ENCODE results near the gene CCL11.
"Not testable (repeated sequence)": the region's sequence is repeated elsewhere in the genome, so short reads cannot be mapped to it uniquely, and the experiment has no call there.

Gene CCL11

DNA sequence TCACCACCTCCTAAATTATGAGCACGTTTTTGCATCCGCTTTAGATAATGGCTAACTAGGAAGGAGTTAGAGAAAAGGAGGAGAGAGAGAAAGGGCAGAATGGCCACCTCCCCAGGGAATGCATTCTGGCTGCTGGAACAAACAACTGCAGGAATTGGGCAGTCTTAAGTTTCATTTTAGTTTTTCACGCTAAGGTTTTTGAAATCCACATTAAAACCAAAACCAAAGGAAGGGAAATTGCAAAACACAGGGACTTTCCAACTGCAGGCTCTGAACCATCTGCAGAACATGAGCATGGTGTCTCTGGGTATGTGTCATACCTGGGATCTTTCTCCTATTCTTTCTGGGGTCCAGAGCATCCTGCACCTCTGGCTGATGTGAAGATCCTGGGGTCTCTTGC is 21.6 kb downstream of the CCL11 start:
- no peak for DNase-seq

DNA sequence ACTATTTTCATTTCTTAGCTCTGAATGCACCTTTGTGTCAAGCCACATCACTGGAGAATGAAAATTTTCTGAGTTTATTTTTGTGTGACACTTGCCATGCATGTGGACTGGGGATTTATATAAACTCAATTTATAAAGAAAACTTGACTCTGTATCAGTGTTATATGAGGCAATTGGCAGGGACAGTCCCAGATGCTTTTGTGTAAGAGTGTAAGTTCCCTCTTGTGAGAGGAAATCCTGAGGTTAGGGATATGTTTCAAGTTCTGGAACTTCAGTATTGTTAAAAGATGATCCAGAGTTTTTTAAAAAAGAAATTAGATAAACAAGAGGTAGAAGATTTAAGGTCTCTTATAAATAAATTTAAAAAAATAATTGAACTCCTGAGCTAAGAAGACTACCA is 22.8 kb downstream of the CCL11 start:
- no peak for DNase-seq

More for the DNA sequence above, 21.6 kb downstream of the CCL11 start:
- no peak for TF ChIP-seq POLR2A (IDR thresholded peaks at IDR 0.05; ENCODE audit: low read length)

DNA sequence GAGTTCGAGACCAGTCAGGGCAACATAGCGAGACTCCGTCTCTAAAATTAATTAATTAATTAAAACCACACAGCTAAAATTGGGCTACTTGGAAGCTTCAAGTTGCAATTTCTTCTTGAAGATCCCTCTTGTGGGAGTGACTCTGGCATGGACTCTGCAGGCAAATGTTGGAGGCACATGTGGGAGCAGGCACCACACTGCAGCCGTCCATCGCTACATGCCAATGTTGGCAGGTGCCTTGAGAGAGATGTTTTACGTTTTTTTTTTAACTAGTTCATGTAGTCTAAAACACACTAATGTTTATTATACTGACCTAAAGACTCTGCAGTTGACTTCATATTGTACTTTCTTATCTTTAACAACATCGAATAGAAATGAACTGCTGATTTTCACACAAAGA is 25.7 kb downstream of the CCL11 start:
- TF ChIP-seq GATA1 (IDR thresholded peaks at IDR 0.05; ENCODE audit: low read depth, low read length), result no peak
- no peak for TF ChIP-seq POLR2A (IDR thresholded peaks at IDR 0.05; ENCODE audit: low read length)
- DNase-seq, result no peak

More for the DNA sequence above, 22.8 kb downstream of the CCL11 start:
- TF ChIP-seq POLR2A (IDR thresholded peaks at IDR 0.05; ENCODE audit: low read length), result no peak
- TF ChIP-seq GATA1 (IDR thresholded peaks at IDR 0.05; ENCODE audit: low read depth, low read length), result no peak

DNA sequence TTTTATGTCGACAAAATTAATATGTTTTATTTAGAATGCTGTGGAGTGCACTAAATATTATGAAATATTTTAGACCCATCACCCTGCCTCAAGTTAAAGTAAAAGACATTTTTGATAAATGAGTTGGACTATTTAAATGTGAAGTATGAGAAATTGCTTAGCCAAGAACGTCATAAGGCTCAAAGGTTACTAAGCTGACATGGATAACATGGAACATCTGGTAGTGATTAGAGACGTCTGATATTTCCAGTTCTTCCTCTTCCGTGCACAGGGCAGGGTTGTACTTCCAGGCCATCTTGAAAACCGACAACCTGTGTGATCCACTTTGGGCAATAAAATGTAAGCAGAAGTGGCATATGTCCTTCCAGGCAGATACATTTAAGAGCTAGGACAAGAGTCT is 26.5 kb downstream of the CCL11 start:
- TF ChIP-seq GATA1 (IDR thresholded peaks at IDR 0.05; ENCODE audit: low read depth, low read length) (no peak), POLR2A (IDR thresholded peaks at IDR 0.05; ENCODE audit: low read length) (no peak)
- DNase-seq, result no peak

DNA sequence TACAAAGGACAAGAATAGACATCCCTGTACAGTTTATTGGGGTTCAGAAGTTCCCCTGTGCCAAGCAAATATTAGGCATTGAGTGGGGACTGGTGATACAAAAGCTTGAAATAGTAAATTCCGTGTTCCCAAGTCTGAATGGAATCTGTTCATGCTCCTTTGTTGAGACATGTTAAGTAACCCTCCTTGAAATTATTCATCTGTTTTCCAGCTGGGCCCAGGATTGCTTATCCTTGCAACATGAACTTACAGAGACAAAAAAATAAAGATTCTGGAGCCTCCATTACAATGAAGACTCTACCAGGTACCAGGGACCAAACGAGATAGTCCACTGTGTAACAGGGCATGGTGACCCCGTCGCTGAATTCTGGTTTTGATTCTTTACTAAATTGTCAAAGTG is 27.6 kb downstream of the CCL11 start:
- no peak for DNase-seq
- TF ChIP-seq POLR2A (IDR thresholded peaks at IDR 0.05; ENCODE audit: low read length), result no peak
- TF ChIP-seq GATA1 (IDR thresholded peaks at IDR 0.05; ENCODE audit: low read depth, low read length), result no peak

DNA sequence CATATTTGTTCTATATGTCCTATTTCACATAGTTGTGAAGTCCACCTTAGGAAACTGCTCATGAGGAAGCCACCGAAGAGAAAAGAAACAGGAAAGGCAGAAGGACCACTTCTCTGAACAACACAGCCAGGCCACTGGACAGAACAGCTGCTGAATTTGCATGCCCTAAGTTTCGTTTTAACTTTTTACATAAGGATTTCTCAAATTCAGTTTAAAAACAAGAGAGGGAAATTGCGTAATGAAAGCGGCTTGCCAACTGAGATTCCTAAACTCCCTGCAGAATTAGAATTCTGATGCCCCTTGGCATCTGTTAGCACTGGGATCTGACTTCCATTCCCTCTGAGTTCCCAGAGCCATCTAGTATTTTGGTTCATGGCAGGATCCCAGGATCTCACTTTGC is 28.7 kb downstream of the CCL11 start:
- no peak for TF ChIP-seq GATA1 (IDR thresholded peaks at IDR 0.05; ENCODE audit: low read depth, low read length)
- TF ChIP-seq POLR2A (IDR thresholded peaks at IDR 0.05; ENCODE audit: low read length), result no peak
- no peak for DNase-seq

DNA sequence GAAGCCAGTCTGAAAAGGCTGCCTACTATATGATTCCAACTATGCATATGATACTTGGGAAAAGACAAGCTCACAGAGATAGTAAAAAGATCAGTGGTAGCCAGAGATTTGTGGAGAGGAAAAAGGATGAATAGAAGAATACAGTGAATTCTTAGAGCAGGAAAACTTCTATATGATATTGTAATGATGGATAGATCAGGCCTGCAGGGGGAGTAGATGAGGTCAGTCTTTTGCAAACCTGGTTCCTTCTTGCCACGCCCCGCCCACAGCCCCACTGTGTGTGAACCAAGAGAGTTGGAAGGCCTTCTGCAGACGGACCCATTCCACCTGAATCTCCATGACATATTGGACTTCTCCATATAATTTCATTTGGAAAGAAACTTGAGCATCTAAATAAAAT is 32.9 kb downstream of the CCL11 start:
- peak; percentile 30 to 34 for DNase-seq
- no peak for TF ChIP-seq GATA1 (IDR thresholded peaks at IDR 0.05; ENCODE audit: low read depth, low read length)
- TF ChIP-seq POLR2A (IDR thresholded peaks at IDR 0.05; ENCODE audit: low read length), result no peak

DNA sequence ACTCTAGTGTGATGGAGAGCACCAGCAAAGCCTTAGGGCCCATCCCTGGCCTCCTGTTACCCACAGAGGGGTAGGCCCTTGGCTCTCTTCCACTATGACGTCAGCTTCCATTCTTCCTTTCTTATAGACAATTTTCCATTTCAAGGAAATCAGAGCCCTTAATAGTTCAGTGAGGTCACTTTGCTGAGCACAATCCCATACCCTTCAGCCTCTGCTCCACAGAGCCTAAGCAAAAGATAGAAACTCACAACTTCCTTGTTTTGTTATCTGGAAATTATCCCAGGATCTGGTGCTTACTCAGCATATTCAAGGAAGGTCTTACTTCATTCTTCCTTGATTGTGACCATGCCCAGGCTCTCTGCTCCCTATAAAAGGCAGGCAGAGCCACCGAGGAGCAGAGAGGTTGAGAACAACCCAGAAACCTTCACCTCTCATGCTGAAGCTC is 33.5 kb downstream of the CCL11 start, which contains the start of gene CCL8:
Gene CCL8 (plus strand): TSS at position 397 of the 445 bp plus-strand sequence. CDS start 67 bp downstream, outside the sequence.
- TF ChIP-seq GATA1 (IDR thresholded peaks at IDR 0.05; ENCODE audit: low read depth, low read length) (no peak), POLR2A (IDR thresholded peaks at IDR 0.05; ENCODE audit: low read length) (no peak)
- no peak for DNase-seq

DNA sequence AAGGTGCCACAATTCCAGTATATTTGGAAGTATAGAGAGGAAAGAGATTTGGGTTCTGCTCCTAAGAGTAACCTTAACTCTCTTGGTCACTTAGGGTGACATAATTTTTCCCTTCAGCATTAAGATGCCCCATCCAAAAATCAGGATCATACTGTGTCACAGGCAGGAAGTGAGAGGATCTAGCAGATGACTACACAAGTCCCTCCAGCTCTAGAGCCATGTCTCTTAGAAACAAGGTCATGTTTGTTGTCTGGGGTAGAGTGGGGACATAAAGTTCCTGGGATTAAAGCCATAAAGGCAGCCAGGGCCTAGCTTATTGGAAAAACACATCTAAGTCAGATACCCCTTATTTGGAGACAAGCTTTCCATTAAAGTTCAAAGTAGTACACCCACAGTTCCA is 36.4 kb downstream of the CCL11 start:
- no peak for DNase-seq
- TF ChIP-seq POLR2A (IDR thresholded peaks at IDR 0.05; ENCODE audit: low read length) (no peak), GATA1 (IDR thresholded peaks at IDR 0.05; ENCODE audit: low read depth, low read length) (no peak)

DNA sequence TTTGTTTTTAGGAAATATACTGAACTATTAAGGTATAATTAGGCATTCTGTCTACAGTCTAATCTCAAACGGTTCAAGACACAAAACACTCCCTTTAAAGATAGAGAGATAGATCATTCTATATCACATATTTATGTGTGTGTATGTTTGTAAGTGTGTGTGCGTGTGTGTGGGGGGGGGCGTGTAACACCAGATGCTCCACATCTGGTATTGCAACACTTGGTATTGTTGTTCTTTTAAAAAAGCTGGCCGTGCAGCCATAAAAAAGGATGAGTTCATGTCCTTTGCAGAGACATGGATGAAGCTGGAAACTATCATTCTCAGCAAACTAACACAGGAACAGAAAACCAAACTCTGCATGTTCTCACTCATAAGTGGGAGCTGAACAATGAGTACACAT is 42.0 kb downstream of the CCL11 start:
- DNase-seq, result not testable (repeated sequence)

DNA sequence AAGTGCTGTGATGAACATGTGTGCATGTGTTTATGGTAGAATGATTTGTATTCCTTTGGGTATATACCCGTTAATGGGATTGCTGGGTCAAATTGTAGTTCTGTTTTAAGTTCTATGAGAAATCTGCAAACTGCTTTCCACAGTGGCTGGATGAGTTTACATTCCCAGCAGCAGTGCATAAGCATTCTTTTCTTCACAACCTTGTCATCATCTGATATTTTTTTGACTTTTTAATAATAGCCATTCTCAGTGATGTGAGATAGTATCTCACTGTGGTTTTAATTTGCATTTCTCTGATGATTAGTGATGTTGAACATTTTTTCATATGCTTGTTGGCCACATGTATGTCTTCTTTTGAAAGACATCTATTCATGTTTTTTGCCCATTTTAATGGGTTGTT is 52.2 kb downstream of the CCL11 start:
- TF ChIP-seq GATA1 (IDR thresholded peaks at IDR 0.05; ENCODE audit: low read depth, low read length), result no peak
- no peak for TF ChIP-seq POLR2A (IDR thresholded peaks at IDR 0.05; ENCODE audit: low read length)
- no peak for DNase-seq

All from erythroblast (primary cell).